HepG2 (cell line): Measurements from ENCODE around the gene MEIS1. TPM values are rescaled to one million over a fixed set of nuclear protein-coding genes. Genes with fewer than 3 reads are reported as not detected.

Source experiments
- ATAC-seq: fragments of 200-7000 bp; cut with Tn5 transposase; 3 replicates; pipeline ENCODE4 v1.9.1; 2020; ENCODE audit warnings: mild to moderate bottlenecking, moderate library complexity
- BruUV-seq: library from RNA; stranded (reverse); fragments of 400-500 nt; replicated peaks from 2 replicates; lab custom pipeline; 2021; lab: Mats Ljungman, UMichigan
- CTCF ChIA-PET: fragments of 300-600 bp; formaldehyde crosslinking; extraction: SDS; loops from one replicate; lab custom pipeline; 2021; ENCODE audit warnings: low total read pairs, inconsistent platforms, low intra/inter-chr PET ratio; lab: Yijun Ruan, JAX
- POLR2A ChIA-PET: fragments of 350-600 bp; sonication (Branson Sonifier 250); formaldehyde crosslinking; loops from one replicate; lab custom pipeline; 2020; ENCODE audit warnings: antibody characterized with exemption, inconsistent platforms; lab: Yijun Ruan, JAX
- DNase-seq: peaks from one replicate; pipeline ENCODE4 v3.0.0-alpha.2; 2015; ENCODE audit warnings: low spot score
- FAIRE-seq: peaks from 3 replicates; lab custom pipeline; 2011; peaks lifted over from hg19 to GRCh38; lab: Jason Lieb, UNC
- H2AFZ ChIP-seq: one replicate; pipeline ENCODE4 v1.6.1; 2011; ENCODE audit warnings: low read length, inconsistent platforms
- H3K27ac ChIP-seq: fragments of 300-600 bp; 3 replicates; pipeline ENCODE4 v1.8.0; 2011; ENCODE audit warnings: mixed run types, mild to moderate bottlenecking, mixed read lengths, low read length, inconsistent platforms; ENCODE audit not compliant: insufficient read depth; ENCODE audit errors: extremely low read length
- H3K27me3 ChIP-seq, 2 experiments: fragments of 200-600 bp in 1 of 2; 2 replicates in 1 of 2; 3 replicates in 1 of 2; pipeline versions ENCODE4 v1.6.0 to v1.8.0; 2011; ENCODE audit warnings: low read length in 2 of 2, mild to moderate bottlenecking in 2 of 2, moderate library complexity in 2 of 2, inconsistent platforms in 1 of 2; ENCODE audit not compliant: insufficient read depth in 2 of 2, control insufficient read depth in 1 of 2
- H3K36me3 ChIP-seq, 2 experiments: fragments of 200-600 bp in 1 of 2; replicated peaks in 1 of 2; 2 replicates in 1 of 2; 3 replicates in 1 of 2; pipeline versions ENCODE4 v1.5.1 to v1.8.0; 2011; ENCODE audit warnings: low read length in 2 of 2, inconsistent platforms in 1 of 2; ENCODE audit not compliant: insufficient read depth in 2 of 2, control insufficient read depth in 1 of 2
- H3K4me1 ChIP-seq: 2 replicates; pipeline ENCODE4 v1.5.1; 2012; ENCODE audit warnings: low read length, inconsistent platforms; ENCODE audit not compliant: insufficient read depth
- H3K4me2 ChIP-seq: 2 replicates; pipeline ENCODE4 v1.6.0; 2011; ENCODE audit warnings: low read depth, low read length, inconsistent platforms
- H3K4me3 ChIP-seq, 3 experiments: fragments of 200-600 bp in 1 of 3; sonication (generic), shearing (Covaris generic) in 1 of 3; replicated peaks in 1 of 3; 2 replicates each; pipeline ENCODE4 v1.5.1; 2011 to 2016; ENCODE audit warnings: low read length in 3 of 3, inconsistent platforms in 2 of 3, low read depth in 2 of 3, mild to moderate bottlenecking in 2 of 3, control low read depth in 1 of 3, mixed read lengths in 1 of 3; ENCODE audit not compliant: insufficient read depth in 1 of 3
- H3K79me2 ChIP-seq: one replicate; pipeline ENCODE4 v1.6.1; 2011; ENCODE audit warnings: low read length, inconsistent platforms; ENCODE audit not compliant: insufficient read depth
- H3K9ac ChIP-seq: 2 replicates; pipeline ENCODE4 v1.6.0; 2011; ENCODE audit warnings: mild to moderate bottlenecking, low read depth, low read length, inconsistent platforms; ENCODE audit not compliant: insufficient read depth
- H3K9me3 ChIP-seq: 2 replicates; pipeline ENCODE4 v1.5.1; 2012; ENCODE audit warnings: mild to moderate bottlenecking, low read length
- H4K20me1 ChIP-seq: 2 replicates; pipeline ENCODE4 v1.6.0; 2011; ENCODE audit warnings: inconsistent platforms, mild to moderate bottlenecking, low read length, moderate library complexity; ENCODE audit not compliant: insufficient read depth
- ARID5B ChIP-seq: IDR thresholded peaks from 2 replicates; pipeline ENCODE4 v1.4.0; 2020; ENCODE audit warnings: mild to moderate bottlenecking, missing genetic modification reagents
- CSRNP1 ChIP-seq: sonication (generic); formaldehyde crosslinking; IDR thresholded peaks from 2 replicates; pipeline ENCODE4 v1.8.1; 2023; ENCODE audit warnings: mild to moderate bottlenecking, missing genetic modification reagents
- GABPB1 ChIP-seq: IDR thresholded peaks from 2 replicates; pipeline ENCODE4 v1.6.1; 2016; ENCODE audit warnings: mild to moderate bottlenecking, missing genetic modification reagents, moderate library complexity, missing compliant biosample characterization
- GMEB2 ChIP-seq: IDR thresholded peaks from 2 replicates; pipeline ENCODE4 v1.6.1; 2016; ENCODE audit warnings: missing biosample characterization, missing genetic modification reagents, low read depth
- HNRNPL ChIP-seq: fragments of 200-400 bp; formaldehyde crosslinking; IDR thresholded peaks from 2 replicates; pipeline ENCODE4 v1.6.1; 2017; ENCODE audit warnings: mild to moderate bottlenecking, low read depth, low read length
- PREB ChIP-seq: sonication (generic); formaldehyde crosslinking; IDR thresholded peaks from 2 replicates; pipeline ENCODE4 v1.4.0; 2020; ENCODE audit warnings: missing genetic modification reagents
- RFXANK ChIP-seq: IDR thresholded peaks from 2 replicates; pipeline ENCODE4 v1.6.1; 2016
- RNF2 ChIP-seq: fragments of 450-650 bp; conservative IDR thresholded peaks from 2 replicates; pipeline ENCODE4 v1.6.1; 2016; ENCODE audit warnings: low read depth
- TAF15 ChIP-seq: fragments of 200-400 bp; formaldehyde crosslinking; IDR thresholded peaks from one replicate; pipeline ENCODE4 v1.6.1; 2018; ENCODE audit warnings: mild to moderate bottlenecking, low read depth, low read length; ENCODE audit not compliant: poor library complexity, severe bottlenecking
- TBP ChIP-seq: sonication (generic); formaldehyde crosslinking; IDR thresholded peaks from 2 replicates; pipeline ENCODE4 v1.5.0; 2020; ENCODE audit warnings: missing genetic modification reagents
- ZBTB20 ChIP-seq: sonication (generic); formaldehyde crosslinking; IDR thresholded peaks from 2 replicates; pipeline ENCODE4 v1.8.1; 2023; ENCODE audit warnings: missing genetic modification reagents, low read depth, mild to moderate bottlenecking, borderline replicate concordance
- ZMYM3 ChIP-seq: sonication (generic); formaldehyde crosslinking; IDR thresholded peaks from 2 replicates; pipeline ENCODE4 v1.5.1; 2020; ENCODE audit warnings: mild to moderate bottlenecking, missing genetic modification reagents
- ZNF207 ChIP-seq: fragments of 450-650 bp; IDR thresholded peaks from 2 replicates; pipeline ENCODE4 v1.6.1; 2016; ENCODE audit warnings: antibody characterized with exemption, borderline replicate concordance
- ZNF33B ChIP-seq: sonication (generic); formaldehyde crosslinking; IDR thresholded peaks from 2 replicates; pipeline ENCODE4 v1.5.1; 2020; ENCODE audit warnings: mild to moderate bottlenecking, missing genetic modification reagents
- WGBS: methylation state at CpG from one replicate; pipeline ENCODE4 v1.1.6; 2017; ENCODE audit warnings: low lambda C conversion rate; 5-methylcytosine and 5-hydroxymethylcytosine counted together
- in situ Hi-C: cut with HindIII; loops from 2 replicates; pipeline ENCODE4 v1.10.0; 2017; ENCODE audit warnings: low pct_unique_long_range_greater_than_20kb; ENCODE audit not compliant: extremely low pct_ligation_motif_present
- intact Hi-C: fragments of 100-400 bp; cut with micrococcal nuclease; formaldehyde crosslinking; loops from one replicate; pipeline ENCODE4 v1.10.0; 2022; ENCODE audit not compliant: unreplicated experiment
- polyA plus RNA-seq, 8 experiments: library from polyadenylated mRNA; depleted of rRNA in 3 of 8; stranded (reverse) in 7 of 8; unstranded in 1 of 8; fragments of >200 nt; fragmentation: Illumina TruSeq in 4 of 8; extraction: Trizol in 4 of 8; gene quantifications; 2 replicates each; pipeline versions ENCODE4 v1.2.1 to v1.2.3, GENCODE V29; 2011 to 2016; ENCODE audit warnings: low read depth in 4 of 8, missing spikeins in 1 of 8, mixed read lengths in 1 of 8; ENCODE audit not compliant: insufficient read depth in 1 of 8
- total RNA-seq, 5 experiments: library from RNA; depleted of rRNA; stranded (reverse); fragments of >200 nt; fragmentation: Illumina TruSeq; extraction: Trizol; gene quantifications; 2 replicates each; pipeline ENCODE4 v1.2.3, GENCODE V29; 2016; ENCODE audit warnings: low read depth in 1 of 5

The MEIS1 gene
- total and polyA plus RNA-seq, 2 of the 13 experiments (the other 11 are each of a cell fraction or from before 2014, with no cell fraction given) = 3.8 to 6.0 TPM

- TF ChIP-seq CSRNP1 (no peak), HNRNPL (no peak)
Measured at GRCh38 chr2:66414896-66415295, 20.0 kb upstream of the MEIS1 start (continued).

GRCh38 chr2:66418381-66418780 is 16.5 kb upstream of the MEIS1 start:
- ATAC-seq = no peak
- CTCF ChIA-PET = no interaction called here
- no peak overlapping the region for H2AFZ ChIP-seq
- WGBS = 46% methylated on average over 18 of the region's 18 CpGs
- in situ Hi-C loops = no loop called here
- H3K4me2 ChIP-seq = no peak overlapping the region
- no peaks in the 10 kb centered on the region for H3K4me1 ChIP-seq
- H3K27ac ChIP-seq = no peak overlapping the region
- no peak for DNase-seq
- no peak overlapping the region for H3K9ac ChIP-seq
- no peaks in the 10 kb centered on the region for H3K9me3 ChIP-seq
- no peak overlapping the region for H3K4me3 ChIP-seq
- intact Hi-C loops = no loop called here
- no peaks in the 10 kb centered on the region for H4K20me1 ChIP-seq
- H3K27me3 ChIP-seq = peaks cover 0 to 11% of the 10 kb centered on the region in 2 experiments; a peak in 3 of 5 replicates
- no peak for FAIRE-seq
- POLR2A ChIA-PET = no interaction called here
- BruUV-seq = no TSS peak
- H3K36me3 ChIP-seq = no peaks in the 10 kb centered on the region
- TF ChIP-seq RFXANK (CRISPR knock-in tag) (no peak), ZMYM3 (no peak), GABPB1 (CRISPR knock-in tag) (no peak), RNF2 (no peak), GMEB2 (no peak), ZBTB20 (CRISPR knock-in tag) (no peak), ZNF207 (no peak), TAF15 (no peak), PREB (no peak), ZNF33B (CRISPR knock-in tag) (no peak), ARID5B (no peak), TBP (CRISPR knock-in tag) (no peak)
- TF ChIP-seq, all 625 proteins: peak for 0
- no peaks in the 10 kb centered on the region for H3K79me2 ChIP-seq
